H9 (cell line): ENCODE measurements around the gene ZFP36. TPM values are rescaled to one million over a fixed set of nuclear protein-coding genes. Genes with fewer than 3 reads are reported as not detected.

Experiments
- DNase-seq: peaks from one replicate; pipeline ENCODE4 v3.0.0-alpha.2; 2017
- H2AFZ ChIP-seq: one replicate; pipeline ENCODE4 v1.6.1; 2013; ENCODE audit warnings: mild to moderate bottlenecking, low read length, control low read depth, moderate library complexity
- H2AK5ac ChIP-seq: 2 replicates; pipeline ENCODE4 v1.6.1; 2013; ENCODE audit warnings: low read length, control low read depth, mixed read lengths; ENCODE audit not compliant: insufficient read length
- H2BK120ac ChIP-seq: one replicate; pipeline ENCODE4 v1.6.1; 2013; ENCODE audit warnings: low read depth, mild to moderate bottlenecking, low read length, control low read depth, inconsistent platforms; ENCODE audit not compliant: poor library complexity, severe bottlenecking
- H2BK12ac ChIP-seq: 2 replicates; pipeline ENCODE4 v1.6.1; 2013; ENCODE audit warnings: low read length, control low read depth, mixed read lengths, low read depth; ENCODE audit not compliant: insufficient read length
- H2BK15ac ChIP-seq: 2 replicates; pipeline ENCODE4 v1.6.1; 2013; ENCODE audit warnings: low read depth, low read length, control low read depth
- H2BK20ac ChIP-seq: one replicate; pipeline ENCODE4 v1.6.1; 2013; ENCODE audit warnings: low read depth, mild to moderate bottlenecking, low read length, control low read depth, inconsistent platforms; ENCODE audit not compliant: poor library complexity, severe bottlenecking
- H2BK5ac ChIP-seq: 2 replicates; pipeline ENCODE4 v1.6.1; 2013; ENCODE audit warnings: low read length, control low read depth, mixed read lengths; ENCODE audit not compliant: insufficient read length
- H3K14ac ChIP-seq: 2 replicates; pipeline ENCODE4 v1.6.1; 2013; ENCODE audit warnings: low read length, control low read depth; ENCODE audit not compliant: insufficient read depth
- H3K18ac ChIP-seq: 2 replicates; pipeline ENCODE4 v1.6.1; 2013; ENCODE audit warnings: low read depth, mild to moderate bottlenecking, mixed read lengths, low read length, control low read depth; ENCODE audit not compliant: insufficient read length
- H3K23ac ChIP-seq: 2 replicates; pipeline ENCODE4 v1.6.1; 2013; ENCODE audit warnings: low read length, control low read depth, mixed read lengths, low read depth; ENCODE audit not compliant: insufficient read length
- H3K23me2 ChIP-seq: 2 replicates; pipeline ENCODE4 v1.6.1; 2013; ENCODE audit warnings: low read depth, mild to moderate bottlenecking, mixed read lengths, low read length, control low read depth; ENCODE audit not compliant: insufficient read length, poor library complexity, severe bottlenecking
- H3K27ac ChIP-seq: 2 replicates; pipeline ENCODE4 v1.5.1; 2013; ENCODE audit warnings: low read length, control low read depth, mixed read lengths, low read depth; ENCODE audit not compliant: insufficient read length
- H3K27me3 ChIP-seq: 2 replicates; pipeline ENCODE4 v1.6.1; 2013; ENCODE audit warnings: low read length, control low read depth, inconsistent platforms; ENCODE audit not compliant: insufficient read depth
- H3K4ac ChIP-seq: 2 replicates; pipeline ENCODE4 v1.6.1; 2013; ENCODE audit warnings: low read depth, mild to moderate bottlenecking, control low read depth, inconsistent platforms, low read length, moderate library complexity
- H3K4me1 ChIP-seq: 2 replicates; pipeline ENCODE4 v1.6.1; 2013; ENCODE audit warnings: low read length, control low read depth, inconsistent platforms; ENCODE audit not compliant: insufficient read depth
- H3K4me2 ChIP-seq: 2 replicates; pipeline ENCODE4 v1.6.1; 2013; ENCODE audit warnings: low read length, control low read depth, mixed read lengths; ENCODE audit not compliant: insufficient read length, insufficient read depth
- H3K56ac ChIP-seq: 2 replicates; pipeline ENCODE4 v1.6.1; 2013; ENCODE audit warnings: low read depth, mild to moderate bottlenecking, mixed read lengths, low read length, control low read depth; ENCODE audit not compliant: insufficient read length
- H3K79me1 ChIP-seq: 2 replicates; pipeline ENCODE4 v1.6.1; 2013; ENCODE audit warnings: low read depth, mild to moderate bottlenecking, moderate library complexity, low read length, control low read depth, inconsistent platforms; ENCODE audit not compliant: insufficient read depth, poor library complexity, severe bottlenecking
- H3K79me2 ChIP-seq: 2 replicates; pipeline ENCODE4 v1.6.1; 2013; ENCODE audit warnings: low read length, control low read depth, inconsistent platforms; ENCODE audit not compliant: insufficient read depth
- H3K9ac ChIP-seq: 2 replicates; pipeline ENCODE4 v1.6.1; 2013; ENCODE audit warnings: low read length, control low read depth, mixed read lengths; ENCODE audit not compliant: insufficient read length; ENCODE audit errors: extremely low read depth
- H3K9me3 ChIP-seq: one replicate; pipeline ENCODE4 v1.6.1; 2013; ENCODE audit warnings: low read depth, low read length, inconsistent platforms; ENCODE audit not compliant: control insufficient read depth
- H3T11ph ChIP-seq: one replicate; pipeline ENCODE4 v1.6.1; 2013; ENCODE audit warnings: mild to moderate bottlenecking, low read length, control low read depth, inconsistent platforms
- H4K20me1 ChIP-seq: one replicate; pipeline ENCODE4 v1.6.1; 2013; ENCODE audit not compliant: control insufficient read depth, insufficient read length, insufficient read depth
- H4K5ac ChIP-seq: 2 replicates; pipeline ENCODE4 v1.6.1; 2013; ENCODE audit warnings: low read depth, mild to moderate bottlenecking, mixed read lengths, low read length, control low read depth; ENCODE audit not compliant: insufficient read length
- H4K8ac ChIP-seq: replicated peaks from 2 replicates; pipeline ENCODE4 v1.6.1; 2013; ENCODE audit warnings: low read length, control low read depth, mixed read lengths, low read depth; ENCODE audit not compliant: insufficient read length
- H4K91ac ChIP-seq: 2 replicates; pipeline ENCODE4 v1.6.1; 2013; ENCODE audit warnings: low read depth, mild to moderate bottlenecking, moderate library complexity, mixed read lengths, low read length, control low read depth; ENCODE audit not compliant: insufficient read length
- H3K27ac Mint-ChIP-seq, 3 experiments: 2 replicates in 2 of 3; 3 replicates in 1 of 3; pipeline ENCODE4 v1.8.0; 2020 to 2021; ENCODE audit warnings: mixed read lengths in 3 of 3, mild to moderate bottlenecking in 1 of 3, moderate library complexity in 1 of 3
- H3K27me3 Mint-ChIP-seq: 2 replicates; pipeline ENCODE4 v1.8.0; 2021; ENCODE audit warnings: low read depth, mild to moderate bottlenecking, moderate library complexity, mixed read lengths
- H3K36me3 Mint-ChIP-seq, 3 experiments: 2 replicates in 2 of 3; 3 replicates in 1 of 3; pipeline ENCODE4 v1.8.0; 2020 to 2021; ENCODE audit warnings: low read depth in 3 of 3, mixed read lengths in 3 of 3; ENCODE audit not compliant: insufficient read depth in 1 of 3
- H3K4me1 Mint-ChIP-seq, 2 experiments: 2 replicates each; pipeline ENCODE4 v1.8.0; 2020; ENCODE audit warnings: mixed read lengths in 2 of 2
- H3K4me3 Mint-ChIP-seq, 2 experiments: 2 replicates in 1 of 2; 3 replicates in 1 of 2; pipeline ENCODE4 v1.8.0; 2020 to 2021; ENCODE audit warnings: mild to moderate bottlenecking in 2 of 2, mixed read lengths in 2 of 2, moderate library complexity in 1 of 2
- H3K9me3 Mint-ChIP-seq, 2 experiments: 2 replicates in 1 of 2; 3 replicates in 1 of 2; pipeline ENCODE4 v1.8.0; 2020; ENCODE audit warnings: mild to moderate bottlenecking in 2 of 2, mixed read lengths in 2 of 2, moderate library complexity in 1 of 2
- CTCF ChIP-seq: fragments of 200-600 bp; sonication (generic); conservative IDR thresholded peaks from 3 replicates; pipeline ENCODE4 v1.8.0; 2021; ENCODE audit warnings: antibody characterized with exemption, mild to moderate bottlenecking
- WGBS: extraction: QIAGEN DNeasy Blood & Tissue Kit; methylation state at CpG from one replicate; pipeline ENCODE4 v1.1.7; 2013; ENCODE audit warnings: missing lambda C conversion rate, low lambda C conversion rate, mixed read lengths; ENCODE audit not compliant: insufficient read length; ENCODE audit errors: extremely low coverage; 5-methylcytosine and 5-hydroxymethylcytosine counted together
- total RNA-seq: library from RNA; stranded (reverse); gene quantifications from 2 replicates; pipeline ENCODE4 v1.2.1, GENCODE V29; 2021

Gene ZFP36
- total RNA-seq, 1 experiment from 2014 or later, result 14.6 TPM

- no peaks in the 10 kb centered on the region; a peak in 1 of 5 replicates for H3K9me3 Mint-ChIP-seq
- Histone ChIP-seq H3K27me3 (no peaks in the 10 kb centered on the region), H3K18ac (no peak overlapping the region), H3K9ac (no peak overlapping the region), H3K4ac (no peak overlapping the region), H3K79me2 (peaks cover 9% of the 10 kb centered on the region; the same call in 1 of the 2 replicates), H3K4me2 (peak overlapping the region; percentile 27), H3K23me2 (peaks cover 19% of the 10 kb centered on the region), H2AFZ (no peak overlapping the region), H4K8ac (no peak overlapping the region), H3K9me3 (no peaks in the 10 kb centered on the region), H2AK5ac (no peak overlapping the region), H3K79me1 (peaks cover 6% of the 10 kb centered on the region), H2BK120ac (no peak overlapping the region), H2BK20ac (no peak overlapping the region), H4K5ac (no peak overlapping the region), H3T11ph (no peak overlapping the region), H3K4me1 (peaks cover 4% of the 10 kb centered on the region; the same call in 1 of the 2 replicates), H3K27ac (no peak overlapping the region), H4K91ac (no peak overlapping the region), H2BK5ac (no peak overlapping the region), H4K20me1 (peaks cover 2% of the 10 kb centered on the region), H3K56ac (no peak overlapping the region), H2BK15ac (no peak overlapping the region), H3K14ac (no peak overlapping the region), H2BK12ac (no peak overlapping the region), H3K23ac (no peak overlapping the region)
- no peak for DNase-seq
- peak overlapping the region; percentile 96 to 97 for H3K4me3 Mint-ChIP-seq
- peak overlapping the region; percentile 12 to 76 (median 73); a peak in 6 of 7 replicates for H3K27ac Mint-ChIP-seq
- no CpG with 5 or more reads among the region's 9 CpGs for WGBS
- H3K4me1 Mint-ChIP-seq, result peaks cover 41 to 51% of the 10 kb centered on the region in 2 experiments
- H3K36me3 Mint-ChIP-seq, result peaks cover 10 to 32% (median 24%) of the 10 kb centered on the region in 3 experiments
- H3K27me3 Mint-ChIP-seq, result peaks cover 1% of the 10 kb centered on the region; the same call in 1 of the 2 replicates
- TF ChIP-seq CTCF, result no peak
Measured at GRCh38 chr19:39411081-39411831, 4.6 kb downstream of the ZFP36 start.
